Amygdala (tissue), 56 donors: ENCODE results near the gene MROH7.

Experiments
- DNase-seq, 56 donors: peaks; one replicate each; lab custom pipeline; 2025; lab: John Stamatoyannopoulos, UW

MROH7 gene

DNA sequence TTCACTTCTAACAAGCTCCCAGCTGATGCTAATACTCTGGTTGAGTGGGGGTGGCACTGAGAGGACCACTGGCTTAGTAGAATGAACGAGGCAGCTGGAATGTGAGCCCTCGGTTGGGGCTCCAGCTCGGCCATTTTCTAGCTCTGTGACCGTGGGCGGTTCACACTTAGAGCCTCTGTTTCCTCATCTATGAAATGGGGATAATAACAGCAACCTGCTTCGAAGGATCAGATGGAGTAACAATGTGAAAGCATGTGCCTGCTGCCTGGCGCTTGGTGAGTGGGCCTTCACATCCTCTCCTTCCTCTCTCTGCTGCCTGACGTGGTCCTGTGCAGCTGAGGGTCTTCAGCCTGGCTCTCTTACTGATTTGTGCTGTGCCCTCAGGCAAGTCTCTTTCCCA lies 53.2 kb downstream of the MROH7 start:
- DNase-seq: no peak

DNA sequence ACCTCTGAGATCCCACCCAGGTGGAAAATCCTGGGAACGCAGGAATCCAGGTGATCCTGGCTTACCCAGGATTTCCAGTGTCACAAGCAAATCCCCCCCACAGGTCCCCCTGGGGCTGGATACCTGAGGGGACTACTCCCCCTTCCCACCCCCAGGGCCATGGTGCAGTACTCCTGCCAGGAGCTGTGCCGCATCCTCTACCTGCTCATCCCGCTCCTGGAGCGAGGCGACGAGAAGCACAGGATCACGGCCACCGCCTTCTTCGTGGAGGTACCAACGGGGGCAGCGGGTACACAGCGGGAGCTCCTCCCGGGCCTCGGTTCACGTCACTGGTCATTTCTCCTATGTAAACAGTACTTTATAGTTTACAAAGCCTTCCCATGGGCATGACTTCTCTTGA lies 53.6 kb downstream of the MROH7 start:
- no peak for DNase-seq

DNA sequence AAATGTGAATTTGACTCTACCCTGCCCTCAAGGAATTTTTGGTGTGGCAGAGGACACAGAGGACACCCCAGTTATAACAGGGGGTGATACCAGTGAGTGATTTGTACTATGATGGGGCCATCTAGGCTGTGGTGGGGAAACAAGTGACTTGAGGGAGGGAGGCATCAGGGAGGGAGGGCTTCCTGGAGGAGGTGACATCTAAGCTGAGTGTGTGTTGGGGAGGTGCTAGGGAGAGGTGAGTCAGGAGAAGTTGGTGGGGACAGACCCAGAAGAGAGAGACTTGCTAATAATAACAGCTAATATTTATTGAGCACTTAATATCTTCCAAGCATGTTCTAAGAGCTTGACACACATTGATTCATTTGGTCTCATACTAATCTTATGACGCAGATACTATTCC lies 54.2 kb downstream of the MROH7 start:
- DNase-seq: no peak

DNA sequence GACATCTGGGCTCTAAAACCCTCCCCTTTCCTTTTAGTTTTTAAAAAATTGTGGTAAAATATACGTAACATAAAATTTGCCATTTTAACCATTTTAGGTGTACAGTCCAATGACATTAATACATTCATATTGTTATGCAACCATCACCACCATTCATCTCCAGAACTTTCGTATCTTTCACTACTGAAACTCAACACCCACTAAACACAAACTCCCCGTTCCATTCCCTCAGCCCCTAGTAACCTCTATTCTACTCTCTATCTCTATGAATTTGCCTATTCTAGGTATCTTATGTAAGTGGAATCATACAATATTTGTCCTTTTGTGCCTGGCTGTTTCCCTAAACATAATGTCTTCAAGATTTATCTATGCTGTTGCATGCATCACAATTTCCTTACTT lies 54.7 kb downstream of the MROH7 start:
- DNase-seq: no peak

DNA sequence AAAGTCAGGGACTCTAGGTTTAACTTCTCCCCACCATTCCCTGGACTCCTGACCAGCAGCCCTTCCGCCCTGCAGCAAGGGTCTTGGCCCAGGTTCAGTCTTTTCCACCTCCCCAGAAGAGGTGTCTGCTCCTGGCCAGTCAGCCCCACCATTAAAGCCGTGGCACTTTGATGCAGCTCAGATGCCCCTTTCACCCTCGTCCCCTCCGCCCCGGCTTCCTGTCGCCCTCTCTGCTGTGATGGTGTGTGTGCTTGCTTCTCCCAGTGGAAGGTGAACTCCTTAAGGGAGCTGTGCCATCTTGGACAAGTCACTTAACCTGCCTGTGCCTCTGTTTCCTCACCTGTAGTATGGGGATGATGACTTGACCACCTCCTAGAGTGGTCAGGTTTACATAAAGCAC lies 56.3 kb downstream of the MROH7 start:
- DNase-seq: no peak

- DNase-seq: no peak
Measured at GRCh38 chr1:54698346-54698745, 56.8 kb downstream of the MROH7 start.

DNA sequence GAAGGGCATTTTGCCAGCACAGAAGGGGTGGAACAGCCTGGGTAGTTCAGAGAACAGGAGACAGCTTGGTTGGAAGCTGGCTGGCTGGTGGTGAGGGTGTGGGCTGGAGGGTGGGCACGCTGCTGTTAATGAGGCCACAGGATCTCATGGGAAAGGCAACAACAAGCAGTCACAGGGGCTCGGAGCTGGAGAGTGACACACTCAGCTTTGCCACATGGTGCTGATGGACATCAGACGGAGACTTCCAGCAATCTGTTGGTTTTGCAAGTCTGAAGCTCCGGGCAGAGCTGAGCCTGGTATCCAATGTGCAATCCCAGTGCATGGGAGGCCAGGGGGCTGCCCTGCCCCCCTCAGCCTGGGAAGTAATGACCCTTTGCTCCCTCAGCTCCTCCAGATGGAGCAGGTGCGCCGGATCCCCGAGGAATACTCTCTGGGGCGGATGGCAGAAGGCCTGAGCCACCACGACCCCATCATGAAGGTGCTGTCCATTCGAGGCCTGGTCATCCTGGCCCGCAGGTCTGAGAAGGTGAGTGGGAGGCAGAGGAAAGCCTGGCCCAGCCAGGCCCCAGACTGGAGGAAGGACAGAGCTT lies 58.4 kb downstream of the MROH7 start:
- DNase-seq: no peak

GRCh38 chr1:54701066-54701465 lies 59.5 kb downstream of the MROH7 start:
- DNase-seq: no peak

DNA sequence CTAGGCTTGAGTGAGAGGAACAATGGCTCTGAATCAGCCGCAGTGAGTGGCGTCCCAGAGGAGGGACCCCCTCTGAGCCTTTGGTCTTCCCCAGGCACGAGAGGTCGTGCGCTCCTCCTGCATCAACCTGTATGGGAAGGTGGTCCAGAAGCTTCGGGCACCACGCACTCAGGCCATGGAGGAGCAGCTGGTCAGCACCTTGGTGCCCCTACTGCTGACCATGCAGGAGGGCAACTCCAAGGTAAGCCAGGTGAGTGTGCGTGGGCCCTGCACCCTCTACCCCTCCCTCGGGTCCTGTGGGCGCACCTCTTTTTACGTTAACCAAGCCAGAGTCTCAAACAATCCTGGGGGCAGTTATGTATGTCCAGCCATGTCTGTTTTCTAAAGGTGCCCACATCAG lies 60.4 kb downstream of the MROH7 start:
- DNase-seq: no peak

- no peak for DNase-seq
Measured at GRCh38 chr1:54703471-54703870, 61.9 kb downstream of the MROH7 start.

DNA sequence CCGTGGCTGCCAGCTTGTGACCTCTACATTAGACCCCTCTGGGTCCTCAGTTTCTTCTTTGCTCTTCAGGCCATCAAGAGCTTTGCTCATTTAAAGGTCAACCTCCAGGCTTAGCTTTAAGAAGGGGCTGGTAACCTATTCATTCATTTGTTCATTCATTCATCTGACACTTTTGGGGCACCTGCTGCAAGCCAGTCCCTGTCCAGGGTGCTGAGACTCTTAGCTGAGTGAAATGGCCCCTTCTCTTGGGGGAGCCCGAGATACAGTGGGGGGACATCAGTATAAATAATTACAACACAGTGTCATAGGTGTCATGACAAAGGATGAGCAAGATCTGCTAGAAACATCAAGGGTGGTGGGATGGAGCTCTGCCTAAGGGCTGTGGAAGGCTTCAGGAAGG lies 63.6 kb downstream of the MROH7 start:
- DNase-seq: no peak

GRCh38 chr1:54706419-54706818 lies 64.8 kb downstream of the MROH7 start:
- DNase-seq: no peak

DNA sequence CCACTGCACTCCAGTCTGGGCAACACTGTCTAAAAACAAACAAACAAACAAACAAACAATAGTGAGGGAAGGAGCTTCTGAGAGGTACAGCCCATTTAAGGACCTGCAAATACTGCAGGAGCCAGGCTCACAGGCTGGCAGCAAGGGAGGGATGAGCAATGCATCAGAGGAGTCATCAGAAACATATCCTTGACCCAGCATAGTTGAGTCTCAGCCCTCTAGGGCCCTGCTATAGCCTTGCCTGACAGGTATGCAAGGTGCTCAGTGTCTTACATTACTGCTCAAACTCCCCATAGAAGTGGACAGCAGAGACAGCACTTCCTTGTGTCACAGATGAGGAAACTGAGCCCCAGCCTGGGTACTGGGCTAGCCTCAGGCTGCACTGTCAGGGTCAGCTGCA lies 66.8 kb downstream of the MROH7 start:
- no peak for DNase-seq

GRCh38 chr1:54709547-54710292 lies 68.1 kb downstream of the MROH7 start:
- DNase-seq: no peak

DNA sequence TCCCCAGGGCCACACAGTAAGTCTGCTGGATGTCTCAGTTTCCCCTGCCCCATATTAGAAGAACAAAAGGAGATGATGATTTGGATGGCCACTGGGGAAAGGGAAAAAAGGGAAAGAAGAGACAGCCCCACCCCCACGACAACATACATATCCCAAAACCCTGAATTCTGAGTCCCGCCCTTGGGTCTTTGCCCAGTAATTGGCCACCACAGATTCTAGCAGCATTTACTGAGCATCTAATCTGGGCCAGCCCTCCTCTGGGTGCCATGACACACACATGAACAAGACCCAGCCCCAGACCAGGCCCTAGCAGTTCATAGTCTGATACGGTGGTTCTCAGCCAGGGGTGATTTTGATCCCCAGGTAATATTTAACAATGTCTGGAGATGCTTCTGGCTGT lies 68.8 kb downstream of the MROH7 start:
- no peak for DNase-seq

DNA sequence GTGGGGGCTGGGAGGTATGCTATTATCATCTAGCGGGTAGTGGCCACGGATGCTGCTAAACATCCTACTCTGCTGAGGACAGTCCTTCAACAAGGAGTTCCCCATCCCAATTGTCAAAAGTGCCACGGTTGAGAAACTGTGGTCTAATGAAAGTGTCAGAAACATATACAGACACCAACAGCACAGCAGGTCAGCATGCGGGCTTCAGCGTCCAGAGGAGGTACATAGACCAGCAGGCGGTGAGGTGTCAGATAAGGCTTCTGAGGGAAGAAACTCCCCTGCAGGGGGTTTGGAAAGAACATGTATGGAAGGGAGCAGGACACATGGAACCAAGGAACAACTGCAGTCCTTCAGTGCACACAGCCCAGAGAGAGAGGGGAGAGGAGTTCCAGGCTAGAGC lies 69.3 kb downstream of the MROH7 start:
- no peak for DNase-seq

DNA sequence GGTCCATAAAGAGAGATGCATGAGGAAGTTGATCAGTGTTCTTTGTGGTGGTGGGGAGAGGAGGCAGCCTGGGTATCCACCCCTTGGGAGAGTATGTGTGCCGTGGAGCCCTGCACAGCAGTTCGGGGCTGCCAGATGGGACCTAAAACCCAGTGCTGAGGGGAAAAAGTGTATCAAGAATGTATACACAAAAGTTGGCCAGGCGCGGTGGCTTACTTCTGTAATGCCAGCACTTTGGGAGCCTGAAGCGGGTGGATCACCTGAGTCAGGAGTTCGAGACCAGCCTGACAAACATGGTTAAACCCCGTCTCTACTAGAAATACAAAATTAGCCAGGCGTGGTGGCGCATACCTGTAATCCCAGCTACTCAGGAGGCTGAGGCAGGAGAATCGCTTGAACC lies 70.0 kb downstream of the MROH7 start:
- no peak for DNase-seq

GRCh38 chr1:54714881-54715492 lies 73.4 kb downstream of the MROH7 start:
- peak in 1 of 56 donors; percentile 39 for DNase-seq

- DNase-seq: peak in 55 of 56 donors; percentile 17 to 86 (median 71)
Measured at GRCh38 chr1:54715493-54716298, 74.1 kb downstream of the MROH7 start, which contains the start of gene TTC4. TTC4 (plus strand) TSS chr1:54715861; CDS start chr1:54715909, 48 bp downstream.

GRCh38 chr1:54716299-54717047 lies 74.9 kb downstream of the MROH7 start:
- no peak for DNase-seq
